HepG2 (cell line): ENCODE data around the gene GSTCD. TPM values are rescaled to one million over a fixed set of nuclear protein-coding genes. Genes with fewer than 3 reads are reported as not detected.

Experiments
- ATAC-seq: fragments of 200-7000 bp; cut with Tn5 transposase; 3 replicates; pipeline ENCODE4 v1.9.1; 2020; ENCODE audit warnings: mild to moderate bottlenecking, moderate library complexity
- BruUV-seq: library from RNA; stranded (reverse); fragments of 400-500 nt; replicated peaks from 2 replicates; lab custom pipeline; 2021; lab: Mats Ljungman, UMichigan
- CTCF ChIA-PET: fragments of 300-600 bp; formaldehyde crosslinking; extraction: SDS; loops from one replicate; lab custom pipeline; 2021; ENCODE audit warnings: low total read pairs, inconsistent platforms, low intra/inter-chr PET ratio; lab: Yijun Ruan, JAX
- POLR2A ChIA-PET: fragments of 350-600 bp; sonication (Branson Sonifier 250); formaldehyde crosslinking; loops from one replicate; lab custom pipeline; 2020; ENCODE audit warnings: antibody characterized with exemption, inconsistent platforms; lab: Yijun Ruan, JAX
- DNase-seq: peaks from one replicate; pipeline ENCODE4 v3.0.0-alpha.2; 2015; ENCODE audit warnings: low spot score
- FAIRE-seq: peaks from 3 replicates; lab custom pipeline; 2011; peaks lifted over from hg19 to GRCh38; lab: Jason Lieb, UNC
- H2AFZ ChIP-seq: one replicate; pipeline ENCODE4 v1.6.1; 2011; ENCODE audit warnings: low read length, inconsistent platforms
- H3K27ac ChIP-seq: fragments of 300-600 bp; 3 replicates; pipeline ENCODE4 v1.8.0; 2011; ENCODE audit warnings: mixed run types, mild to moderate bottlenecking, mixed read lengths, low read length, inconsistent platforms; ENCODE audit not compliant: insufficient read depth; ENCODE audit errors: extremely low read length
- H3K27me3 ChIP-seq, 2 experiments: fragments of 200-600 bp in 1 of 2; 2 replicates in 1 of 2; 3 replicates in 1 of 2; pipeline versions ENCODE4 v1.6.0 to v1.8.0; 2011; ENCODE audit warnings: low read length in 2 of 2, mild to moderate bottlenecking in 2 of 2, moderate library complexity in 2 of 2, inconsistent platforms in 1 of 2; ENCODE audit not compliant: insufficient read depth in 2 of 2, control insufficient read depth in 1 of 2
- H3K36me3 ChIP-seq, 2 experiments: fragments of 200-600 bp in 1 of 2; replicated peaks in 1 of 2; 2 replicates in 1 of 2; 3 replicates in 1 of 2; pipeline versions ENCODE4 v1.5.1 to v1.8.0; 2011; ENCODE audit warnings: low read length in 2 of 2, inconsistent platforms in 1 of 2; ENCODE audit not compliant: insufficient read depth in 2 of 2, control insufficient read depth in 1 of 2
- H3K4me1 ChIP-seq: 2 replicates; pipeline ENCODE4 v1.5.1; 2012; ENCODE audit warnings: low read length, inconsistent platforms; ENCODE audit not compliant: insufficient read depth
- H3K4me2 ChIP-seq: 2 replicates; pipeline ENCODE4 v1.6.0; 2011; ENCODE audit warnings: low read depth, low read length, inconsistent platforms
- H3K4me3 ChIP-seq, 3 experiments: fragments of 200-600 bp in 1 of 3; sonication (generic), shearing (Covaris generic) in 1 of 3; replicated peaks in 1 of 3; 2 replicates each; pipeline ENCODE4 v1.5.1; 2011 to 2016; ENCODE audit warnings: low read length in 3 of 3, inconsistent platforms in 2 of 3, low read depth in 2 of 3, mild to moderate bottlenecking in 2 of 3, control low read depth in 1 of 3, mixed read lengths in 1 of 3; ENCODE audit not compliant: insufficient read depth in 1 of 3
- H3K79me2 ChIP-seq: one replicate; pipeline ENCODE4 v1.6.1; 2011; ENCODE audit warnings: low read length, inconsistent platforms; ENCODE audit not compliant: insufficient read depth
- H3K9ac ChIP-seq: 2 replicates; pipeline ENCODE4 v1.6.0; 2011; ENCODE audit warnings: mild to moderate bottlenecking, low read depth, low read length, inconsistent platforms; ENCODE audit not compliant: insufficient read depth
- H3K9me3 ChIP-seq: 2 replicates; pipeline ENCODE4 v1.5.1; 2012; ENCODE audit warnings: mild to moderate bottlenecking, low read length
- H4K20me1 ChIP-seq: 2 replicates; pipeline ENCODE4 v1.6.0; 2011; ENCODE audit warnings: inconsistent platforms, mild to moderate bottlenecking, low read length, moderate library complexity; ENCODE audit not compliant: insufficient read depth
- ARID4A ChIP-seq: sonication (generic); formaldehyde crosslinking; IDR thresholded peaks from 2 replicates; pipeline ENCODE4 v1.5.0; 2020; ENCODE audit warnings: mild to moderate bottlenecking, missing genetic modification reagents, borderline replicate concordance
- CBX2 ChIP-seq, 2 experiments: fragments of 200-600 bp in 1 of 2; sonication (generic); formaldehyde crosslinking in 1 of 2; IDR thresholded peaks; 2 replicates each; pipeline versions ENCODE4 v1.7.0 to v1.8.1; 2018 to 2022; ENCODE audit warnings: low read depth in 2 of 2, low read length in 1 of 2, mild to moderate bottlenecking in 1 of 2, missing genetic modification reagents in 1 of 2
- ETV5 ChIP-seq: IDR thresholded peaks from 2 replicates; pipeline ENCODE4 v1.6.1; 2018; ENCODE audit warnings: missing biosample characterization, missing genetic modification reagents, inconsistent platforms, borderline replicate concordance
- GRHL1 ChIP-seq: sonication (generic); formaldehyde crosslinking; conservative IDR thresholded peaks from 2 replicates; pipeline ENCODE4 v1.8.0; 2022; ENCODE audit warnings: missing genetic modification reagents
- HHEX ChIP-seq: IDR thresholded peaks from 2 replicates; pipeline ENCODE4 v1.6.1; 2016; ENCODE audit warnings: control low read depth
- ZFX ChIP-seq: sonication (generic); formaldehyde crosslinking; IDR thresholded peaks from 2 replicates; pipeline ENCODE4 v1.4.0; 2020; ENCODE audit warnings: mild to moderate bottlenecking, low read depth, missing genetic modification reagents, moderate library complexity
- ZNF460 ChIP-seq: sonication (generic); formaldehyde crosslinking; IDR thresholded peaks from 2 replicates; pipeline ENCODE4 v1.5.1; 2020; ENCODE audit warnings: missing genetic modification reagents, mild to moderate bottlenecking, borderline replicate concordance
- ZNF660 ChIP-seq: sonication (generic); formaldehyde crosslinking; IDR thresholded peaks from 2 replicates; pipeline ENCODE4 v1.5.1; 2020; ENCODE audit warnings: mild to moderate bottlenecking, low read depth, missing genetic modification reagents, borderline replicate concordance
- ZNF816 ChIP-seq: sonication (generic); formaldehyde crosslinking; IDR thresholded peaks from 2 replicates; pipeline ENCODE4 v1.8.0; 2022; ENCODE audit warnings: missing genetic modification reagents, mild to moderate bottlenecking, borderline replicate concordance
- WGBS: methylation state at CpG from one replicate; pipeline ENCODE4 v1.1.6; 2017; ENCODE audit warnings: low lambda C conversion rate; 5-methylcytosine and 5-hydroxymethylcytosine counted together
- in situ Hi-C: cut with HindIII; loops from 2 replicates; pipeline ENCODE4 v1.10.0; 2017; ENCODE audit warnings: low pct_unique_long_range_greater_than_20kb; ENCODE audit not compliant: extremely low pct_ligation_motif_present
- intact Hi-C: fragments of 100-400 bp; cut with micrococcal nuclease; formaldehyde crosslinking; loops from one replicate; pipeline ENCODE4 v1.10.0; 2022; ENCODE audit not compliant: unreplicated experiment
- polyA plus RNA-seq, 8 experiments: library from polyadenylated mRNA; depleted of rRNA in 3 of 8; stranded (reverse) in 7 of 8; unstranded in 1 of 8; fragments of >200 nt; fragmentation: Illumina TruSeq in 4 of 8; extraction: Trizol in 4 of 8; gene quantifications; 2 replicates each; pipeline versions ENCODE4 v1.2.1 to v1.2.3, GENCODE V29; 2011 to 2016; ENCODE audit warnings: low read depth in 4 of 8, missing spikeins in 1 of 8, mixed read lengths in 1 of 8; ENCODE audit not compliant: insufficient read depth in 1 of 8
- total RNA-seq, 5 experiments: library from RNA; depleted of rRNA; stranded (reverse); fragments of >200 nt; fragmentation: Illumina TruSeq; extraction: Trizol; gene quantifications; 2 replicates each; pipeline ENCODE4 v1.2.3, GENCODE V29; 2016; ENCODE audit warnings: low read depth in 1 of 5
- TF ChIP-seq, protein P1 (sequence below): sonication (generic); formaldehyde crosslinking; IDR thresholded peaks from 2 replicates; pipeline ENCODE4 v1.4.0; 2020; ENCODE audit warnings: missing genetic modification reagents

The GSTCD gene
- total and polyA plus RNA-seq, 2 of the 13 experiments (the other 11 are each of a cell fraction or from before 2014, with no cell fraction given), result 7.9 to 30.8 TPM

- no TSS peak for BruUV-seq
- Histone ChIP-seq H2AFZ (no peak overlapping the region), H3K4me1 (no peaks in the 10 kb centered on the region), H3K9me3 (0 out of 2 replicates have a peak, but pooled peaks cover 4% of the 10 kb centered on the region), H3K79me2 (no peaks in the 10 kb centered on the region), H3K4me2 (no peak overlapping the region), H3K4me3 (no peak overlapping the region), H3K9ac (no peak overlapping the region), H3K36me3 (no peaks in the 10 kb centered on the region), H3K27ac (no peak overlapping the region), H4K20me1 (no peaks in the 10 kb centered on the region), H3K27me3 (no peaks in the 10 kb centered on the region; a peak in 1 of 5 replicates)
- in situ Hi-C loops, result no loop called here
- no peak for FAIRE-seq
- WGBS, result 82% methylated on average over 9 of the region's 10 CpGs
- CTCF ChIA-PET, result no interaction called here
- DNase-seq, result no peak
- TF ChIP-seq HHEX (CRISPR knock-in tag) (no peak), CBX2 (IDR thresholded peaks at IDR 0.05; ENCODE audit: low read depth, low read length) (no peak), CBX2 (CRISPR knock-in tag; IDR thresholded peaks at IDR 0.05; ENCODE audit: low read depth) (no peak), GRHL1 (no peak), ZNF660 (no peak), ZNF816 (CRISPR knock-in tag) (no peak), ARID4A (CRISPR knock-in tag) (no peak), ETV5 (CRISPR knock-in tag) (no peak), ZNF460 (CRISPR knock-in tag) (no peak), ZFX (CRISPR knock-in tag) (no peak)
- TF ChIP-seq, protein P1, sequence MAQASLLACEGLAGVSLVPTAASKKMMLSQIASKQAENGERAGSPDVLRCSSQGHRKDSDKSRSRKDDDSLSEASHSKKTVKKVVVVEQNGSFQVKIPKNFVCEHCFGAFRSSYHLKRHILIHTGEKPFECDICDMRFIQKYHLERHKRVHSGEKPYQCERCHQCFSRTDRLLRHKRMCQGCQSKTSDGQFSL (CRISPR knock-in tag), result no peak
- POLR2A ChIA-PET, result no interaction called here
- intact Hi-C loops, result no loop called here
- no peak for ATAC-seq
Observed at GRCh38 chr4:105858466-105859040, 150.0 kb downstream of the GSTCD start.
